ENCODE measurements around the gene PREX1.

The PREX1 gene

GRCh38 chr20:48642105-48642880, 185.5 kb downstream of the PREX1 start:
- no peak for TF ChIP-seq CTCF (IDR thresholded peaks at IDR 0.05)
- no peak overlapping the region for H3K27ac ChIP-seq
- no peaks in the 10 kb centered on the region for H3K27me3 ChIP-seq
- H3K4me3 ChIP-seq = no peak overlapping the region
- no peaks in the 10 kb centered on the region for H3K9me3 ChIP-seq
- H3K36me3 ChIP-seq = peaks cover 34 to 86% (median 67%) of the 10 kb centered on the region in 3 donors
- H3K4me1 ChIP-seq = no peaks in the 10 kb centered on the region
- intact Hi-C loops (cut with DNase I; ENCODE audit: low total_unique reads) = no loop called here
- no peak for DNase-seq

GRCh38 chr20:48640871-48641270, 186.9 kb downstream of the PREX1 start:
- DNase-seq = no peak
- intact Hi-C loops (cut with DNase I; ENCODE audit: low total_unique reads) = no loop called here
- TF ChIP-seq CTCF (IDR thresholded peaks at IDR 0.05) = no peak
- H3K4me3 ChIP-seq = no peak overlapping the region
- H3K27me3 ChIP-seq = no peaks in the 10 kb centered on the region
- peaks cover 28 to 91% (median 75%) of the 10 kb centered on the region in 3 donors for H3K36me3 ChIP-seq
- H3K4me1 ChIP-seq = no peaks in the 10 kb centered on the region
- H3K27ac ChIP-seq = no peak overlapping the region
- H3K9me3 ChIP-seq = no peaks in the 10 kb centered on the region

GRCh38 chr20:48639899-48640298, 187.9 kb downstream of the PREX1 start:
- no peaks in the 10 kb centered on the region for H3K4me1 ChIP-seq
- intact Hi-C loops (cut with DNase I; ENCODE audit: low total_unique reads) = no loop called here
- no peaks in the 10 kb centered on the region for H3K9me3 ChIP-seq
- H3K27me3 ChIP-seq = no peaks in the 10 kb centered on the region
- no peak overlapping the region for H3K4me3 ChIP-seq
- DNase-seq = no peak
- no peak for TF ChIP-seq CTCF (IDR thresholded peaks at IDR 0.05)
- H3K36me3 ChIP-seq = peaks cover 20 to 85% (median 68%) of the 10 kb centered on the region in 3 donors
- no peak overlapping the region for H3K27ac ChIP-seq

GRCh38 chr20:48638546-48638945, 189.3 kb downstream of the PREX1 start:
- H3K4me3 ChIP-seq = no peak overlapping the region
- peaks cover 11 to 85% (median 57%) of the 10 kb centered on the region in 3 donors for H3K36me3 ChIP-seq
- no peak for DNase-seq
- no peak for TF ChIP-seq CTCF (IDR thresholded peaks at IDR 0.05)
- intact Hi-C loops (cut with DNase I; ENCODE audit: low total_unique reads) = no loop called here
- no peaks in the 10 kb centered on the region for H3K9me3 ChIP-seq
- no peaks in the 10 kb centered on the region for H3K27me3 ChIP-seq
- H3K4me1 ChIP-seq = no peaks in the 10 kb centered on the region
- H3K27ac ChIP-seq = no peak overlapping the region

GRCh38 chr20:48637461-48637860, 190.3 kb downstream of the PREX1 start:
- Histone ChIP-seq H3K4me3 (no peak overlapping the region), H3K27me3 (no peaks in the 10 kb centered on the region), H3K9me3 (no peaks in the 10 kb centered on the region), H3K36me3 (peaks cover 12 to 85% (median 63%) of the 10 kb centered on the region in 3 donors), H3K4me1 (no peaks in the 10 kb centered on the region), H3K27ac (no peak overlapping the region)
- DNase-seq = no peak
- intact Hi-C loops (cut with DNase I; ENCODE audit: low total_unique reads) = no loop called here
- no peak for TF ChIP-seq CTCF (IDR thresholded peaks at IDR 0.05)
